Measurements from ENCODE around the gene CCL7. TPM values are rescaled to one million over a fixed set of nuclear protein-coding genes. Genes with fewer than 3 reads are reported as not detected.
"Not testable (repeated sequence)": the region's sequence is repeated elsewhere in the genome, so short reads cannot be mapped to it uniquely, and the experiment has no call there.

The CCL7 gene
- total RNA-seq: not detected

DNA sequence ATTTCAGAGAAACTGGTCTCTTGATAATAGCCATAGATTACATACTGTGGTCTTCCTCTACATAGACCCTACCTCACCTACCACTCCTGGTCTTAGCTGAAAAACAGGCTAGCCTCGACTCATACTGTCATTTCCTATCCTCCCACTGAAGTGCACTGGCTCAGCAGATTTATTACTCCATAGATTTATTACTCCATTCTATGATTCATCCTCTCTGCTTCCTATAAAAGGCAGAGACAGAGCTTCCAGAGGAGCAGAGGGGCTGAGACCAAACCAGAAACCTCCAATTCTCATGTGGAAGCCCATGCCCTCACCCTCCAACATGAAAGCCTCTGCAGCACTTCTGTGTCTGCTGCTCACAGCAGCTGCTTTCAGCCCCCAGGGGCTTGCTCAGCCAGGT is at the start of gene CCL7:
Gene CCL7, plus strand, starts transcription at position 253 of the 400 bp plus-strand sequence. Its CDS starts 70 bp downstream, at position 323.
- ChIA-PET CTCF (no interaction called here), POLR2A (no interaction called here)

DNA sequence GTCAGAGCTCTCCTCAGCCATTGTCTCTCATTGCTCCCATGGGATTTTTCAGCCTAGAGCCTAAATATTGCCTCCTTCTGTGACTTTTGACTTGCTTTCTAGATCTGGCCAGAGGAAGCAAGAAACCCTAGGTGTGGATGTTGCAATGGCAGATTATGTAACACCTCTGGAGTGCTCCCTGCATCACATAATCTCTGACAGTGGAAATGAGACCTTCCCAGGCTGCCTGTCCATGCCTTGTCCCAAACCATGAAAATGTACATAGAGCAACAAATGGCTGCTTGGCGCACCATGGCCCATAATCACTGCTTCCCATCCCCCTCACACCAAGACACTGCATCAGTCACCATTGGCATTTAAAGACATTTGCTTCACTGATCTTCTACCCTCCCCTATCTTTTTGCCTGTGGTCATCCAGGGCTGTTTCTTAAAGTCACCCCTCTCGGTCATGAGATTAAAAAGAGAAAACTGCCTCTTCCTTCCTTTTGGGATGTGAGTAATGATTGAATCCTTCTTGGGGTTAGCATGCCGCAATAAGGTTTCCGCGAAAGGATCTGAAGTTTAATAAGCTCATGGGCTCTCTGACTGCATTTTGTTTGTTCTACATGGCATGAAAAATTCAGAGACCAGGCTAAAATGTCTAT is 49.1 kb upstream of the CCL7 start:
- ChIA-PET CTCF (interaction anchor here (1.4 kb wide), 1 partner anchor 140 kb away, joined by 3 read pairs; no protein-coding TSS in a partner anchor), POLR2A (no interaction called here)

DNA sequence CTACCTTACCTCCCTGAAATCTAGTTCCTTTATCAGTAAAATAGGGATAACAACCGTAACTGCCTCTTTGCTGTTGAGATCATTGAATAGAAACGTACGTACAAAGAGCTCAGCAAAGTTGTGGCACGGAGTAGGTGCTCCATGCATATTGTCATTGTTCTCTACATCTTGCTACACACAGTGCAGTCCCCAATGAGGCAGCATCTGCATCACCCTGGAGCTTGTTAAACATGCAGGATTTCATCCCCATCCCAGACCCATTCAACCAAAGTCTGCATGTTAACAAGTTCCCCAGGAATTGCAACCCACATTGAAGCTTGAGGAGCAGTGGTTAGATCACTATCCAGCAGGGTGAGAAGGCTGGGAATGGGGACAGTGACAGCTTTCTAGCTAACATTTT is 48.6 kb upstream of the CCL7 start:
- POLR2A ChIA-PET: no interaction called here

DNA sequence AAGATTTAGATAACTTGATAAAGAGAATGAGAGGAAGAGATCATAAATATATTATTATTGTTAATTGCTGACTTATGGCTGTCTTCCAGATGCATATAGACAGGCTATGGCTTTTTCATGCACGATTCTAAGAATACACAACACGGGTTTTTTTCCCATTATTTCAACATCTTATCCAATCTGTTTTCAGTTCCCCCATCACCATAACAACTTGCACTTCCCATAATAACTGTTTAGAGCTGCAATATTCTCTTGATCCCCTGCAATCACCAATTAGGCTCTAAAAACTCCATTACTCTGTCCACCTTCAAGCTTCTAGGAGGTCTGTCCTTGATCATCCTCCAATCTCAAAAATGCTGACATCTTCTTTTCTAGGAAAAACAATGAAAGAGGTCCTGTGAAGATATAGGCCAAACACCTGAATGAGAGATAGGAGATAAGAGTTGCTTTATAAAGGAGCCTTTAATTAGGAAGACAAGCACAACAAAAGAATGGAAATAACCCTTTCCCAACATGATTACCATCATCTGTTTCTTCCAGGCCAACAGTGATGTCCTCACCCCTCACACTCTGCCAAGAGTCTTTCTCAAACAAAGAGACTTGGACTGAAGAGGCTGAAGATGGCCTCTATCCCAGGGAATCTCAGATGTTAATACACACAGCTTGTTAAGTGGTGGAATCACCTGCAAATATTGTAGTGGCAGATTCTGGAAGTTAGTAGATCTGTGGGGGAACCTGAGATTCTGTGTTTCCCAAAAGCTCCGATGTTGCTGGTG is 47.1 kb upstream of the CCL7 start:
- CTCF ChIA-PET: no interaction called here
- POLR2A ChIA-PET: no interaction called here

More for the DNA sequence above, 48.6 kb upstream of the CCL7 start:
- CTCF ChIA-PET: interaction anchor here (1.4 kb wide), 1 partner anchor 140 kb away, joined by 3 read pairs; no protein-coding TSS in a partner anchor

DNA sequence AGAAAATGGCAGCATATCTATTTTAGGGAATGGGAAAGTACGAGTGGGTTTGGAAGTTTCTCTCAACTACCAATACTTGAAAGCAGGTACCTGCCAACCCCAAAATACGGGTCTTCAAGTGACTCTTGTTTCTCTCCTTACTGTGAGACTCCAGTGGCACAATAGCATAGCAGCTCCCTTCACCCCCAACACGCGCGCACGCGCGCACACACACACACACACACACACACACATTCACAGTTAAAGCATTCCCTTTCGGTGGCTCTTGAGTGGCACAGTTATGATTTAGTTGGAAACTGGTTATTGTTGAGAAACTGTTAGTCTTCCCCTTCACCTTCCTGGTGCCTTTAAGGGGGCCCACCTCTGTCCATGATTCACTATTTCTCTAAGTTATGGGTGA is 45.0 kb upstream of the CCL7 start:
- ChIA-PET CTCF (no interaction called here), POLR2A (no interaction called here)

DNA sequence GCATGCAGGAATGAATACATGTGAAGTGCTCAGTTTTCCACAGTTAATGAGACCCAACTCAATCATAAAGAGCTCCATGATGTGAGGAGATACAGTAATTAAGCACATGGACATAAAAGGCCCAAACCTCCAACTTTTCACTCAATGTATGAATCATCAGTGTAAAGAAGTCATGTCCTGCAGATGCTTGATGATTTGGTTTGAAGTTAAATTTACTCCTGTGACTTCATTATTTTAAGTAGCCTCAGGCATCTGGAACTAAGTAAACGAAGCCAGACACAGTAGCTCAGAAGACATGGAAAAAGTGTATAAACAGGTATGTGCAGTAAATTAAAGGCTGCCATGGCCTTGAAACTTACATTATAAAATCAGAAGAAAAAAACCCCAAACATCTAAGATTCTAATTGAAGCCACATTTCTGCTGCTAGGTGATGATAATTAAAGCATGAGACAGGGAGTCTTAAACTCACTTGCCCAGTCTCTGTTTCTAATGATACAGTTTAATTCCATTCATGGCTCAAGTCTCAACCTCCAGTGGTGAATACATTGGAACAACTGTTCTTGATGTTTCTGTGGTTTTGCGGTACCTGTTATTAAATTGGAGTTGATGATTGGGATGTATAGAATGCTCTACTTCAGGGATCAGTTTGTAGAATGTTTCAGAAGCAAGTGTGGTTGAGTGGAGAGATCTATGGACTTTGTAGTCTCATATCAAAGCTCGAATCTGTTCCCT is 43.8 kb upstream of the CCL7 start:
- ChIA-PET CTCF (no interaction called here), POLR2A (no interaction called here)

DNA sequence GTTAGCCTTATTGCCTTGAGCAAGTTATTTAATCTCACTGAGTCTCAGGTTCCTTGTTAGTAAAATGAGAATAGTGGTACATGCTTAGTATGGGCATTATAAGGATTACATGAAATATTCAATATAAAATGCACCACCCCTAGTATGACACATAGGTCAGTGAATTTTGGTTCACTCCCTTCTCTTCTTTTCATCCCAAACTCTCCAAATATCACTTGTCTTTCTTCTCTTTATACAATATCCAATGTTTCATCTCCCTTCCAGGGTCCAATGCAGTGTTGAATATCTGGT is 43.3 kb upstream of the CCL7 start:
- POLR2A ChIA-PET: no interaction called here
- CTCF ChIA-PET: no interaction called here

DNA sequence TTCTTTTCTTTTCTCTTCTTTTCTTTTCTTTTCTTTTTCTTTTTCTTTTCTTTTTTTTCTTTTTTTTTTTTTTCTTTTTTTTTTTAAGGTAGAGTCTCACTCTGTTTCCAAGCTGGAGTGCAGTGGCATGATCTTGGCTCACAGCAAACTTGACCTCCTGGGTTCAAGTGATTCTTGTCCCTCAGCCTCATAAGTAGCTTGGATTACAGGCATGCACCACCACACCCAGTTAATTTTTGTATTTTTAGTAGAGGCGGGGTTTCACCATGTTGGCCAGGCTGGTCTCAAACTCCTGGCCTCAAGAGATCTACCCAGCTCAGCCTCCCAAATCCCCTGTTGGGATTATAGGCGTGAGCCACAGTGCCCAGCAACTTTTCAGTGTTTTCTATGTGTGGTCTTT is 42.7 kb upstream of the CCL7 start:
- CTCF ChIA-PET: interaction anchor here (0.7 kb wide), 1 partner anchor 606 kb away, joined by 4 read pairs; no protein-coding TSS in a partner anchor
- POLR2A ChIA-PET: not testable (repeated sequence)

DNA sequence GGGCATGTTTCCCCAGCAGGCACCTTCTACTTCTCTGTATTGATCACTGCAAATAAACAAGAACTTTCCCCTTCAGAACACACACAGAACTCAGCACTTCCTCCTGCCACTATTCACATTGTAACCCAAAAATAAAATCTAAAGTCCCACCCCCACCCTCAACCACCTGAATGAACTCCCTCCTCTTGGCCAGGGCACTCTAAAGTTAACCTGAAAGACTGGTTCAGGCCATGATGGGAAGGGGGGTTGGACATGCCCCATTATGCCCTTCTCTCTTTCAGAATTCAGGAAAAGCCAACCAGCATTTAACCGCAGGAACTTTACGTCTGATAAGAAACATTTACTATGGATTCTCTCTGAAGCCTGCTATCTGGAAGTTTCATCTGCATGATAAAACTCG is 42.3 kb upstream of the CCL7 start:
- ChIA-PET POLR2A (no interaction called here), CTCF (interaction anchor here (0.7 kb wide), 1 partner anchor 605 kb away, joined by 4 read pairs; no protein-coding TSS in a partner anchor)

DNA sequence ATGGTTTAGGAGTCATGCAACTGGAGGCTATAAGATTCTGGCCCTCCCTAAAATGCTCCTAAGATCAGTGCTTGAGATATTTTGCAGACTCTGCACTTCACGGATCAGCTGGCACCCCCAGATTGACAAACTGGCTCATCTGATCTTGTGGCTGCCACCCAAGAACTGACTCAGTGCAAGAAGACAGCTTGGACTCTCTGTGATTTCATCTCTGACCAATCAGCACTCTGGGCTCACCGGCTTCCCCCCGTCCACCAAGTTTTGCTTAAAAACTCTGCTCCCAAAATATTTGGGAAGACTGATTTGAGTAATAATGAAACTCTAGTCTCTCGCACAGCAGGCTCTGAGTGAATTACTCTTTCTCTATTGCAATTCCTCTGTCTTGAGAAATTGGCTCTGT is 41.2 kb upstream of the CCL7 start:
- POLR2A ChIA-PET: no interaction called here
- CTCF ChIA-PET: no interaction called here

DNA sequence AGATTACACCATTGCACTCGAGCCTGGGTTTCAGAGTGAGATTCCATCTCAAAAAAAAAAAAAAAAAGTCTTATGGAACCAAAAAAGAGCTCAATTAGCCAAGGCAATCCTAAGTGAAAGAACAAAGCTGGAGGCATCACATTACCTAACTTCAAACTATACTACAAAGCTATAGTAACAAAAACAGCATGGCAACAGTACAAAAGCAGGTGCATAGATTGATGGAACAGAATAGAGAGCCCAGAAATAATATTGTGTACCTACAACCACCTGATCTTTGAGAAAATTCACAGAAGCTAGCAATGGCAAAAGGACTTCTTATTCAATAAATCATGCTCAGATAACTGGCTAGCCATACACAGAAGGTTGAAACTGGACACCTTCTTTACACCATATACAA is 39.7 kb upstream of the CCL7 start:
- CTCF ChIA-PET: interaction anchor here (0.7 kb wide), 1 partner anchor 450 kb away, joined by 3 read pairs; no protein-coding TSS in a partner anchor
- POLR2A ChIA-PET: no interaction called here

DNA sequence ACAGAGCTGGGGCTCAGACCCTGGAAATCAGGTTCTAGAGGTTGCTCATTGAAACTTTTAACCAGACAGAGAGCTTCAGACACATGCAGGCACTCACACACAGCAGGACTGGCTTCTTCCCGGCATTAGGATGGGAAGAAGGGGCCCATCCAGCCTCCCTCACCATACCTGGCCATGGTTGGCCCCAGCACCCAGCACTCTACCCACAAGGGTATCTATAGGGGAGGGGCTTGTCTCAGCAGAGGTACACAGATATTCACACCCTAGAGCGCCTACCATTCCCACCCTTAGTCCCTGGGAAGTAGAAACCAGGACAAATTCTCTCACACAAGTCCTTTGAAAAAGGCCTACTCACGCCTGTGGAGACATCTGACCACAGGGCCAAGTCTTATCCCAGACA is 35.4 kb upstream of the CCL7 start:
- CTCF ChIA-PET: no interaction called here
- POLR2A ChIA-PET: no interaction called here

DNA sequence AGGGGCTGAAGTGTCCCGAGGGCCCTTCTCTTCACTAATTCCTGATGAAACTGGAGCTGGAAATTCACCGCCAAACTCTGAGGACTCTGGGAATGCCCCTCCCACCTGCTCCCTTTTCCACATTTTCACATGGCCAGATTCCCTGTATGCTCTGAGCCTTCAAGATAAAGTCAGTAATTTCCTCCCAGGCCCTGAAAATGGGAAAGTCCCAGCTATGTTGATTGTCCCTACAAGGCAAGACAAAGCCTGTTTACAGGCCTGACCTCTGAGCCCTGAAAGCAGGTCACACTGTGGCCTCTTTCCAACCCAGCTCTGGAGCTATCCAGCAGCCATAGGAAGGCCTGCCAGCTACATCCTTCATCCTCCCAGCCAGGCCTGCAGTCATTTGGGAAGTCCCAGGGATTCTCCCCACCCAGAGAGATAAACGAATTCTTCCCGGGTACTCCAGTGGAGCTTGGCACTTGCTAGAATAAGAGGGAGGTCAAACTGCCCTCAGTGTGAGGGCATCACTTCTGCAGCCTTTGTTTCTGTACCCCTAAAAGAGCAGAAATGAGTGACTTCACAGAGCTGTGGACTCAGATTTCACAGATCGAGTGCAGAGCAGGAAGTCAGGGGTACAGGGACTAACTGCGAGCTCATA is 34.5 kb upstream of the CCL7 start:
- ChIA-PET POLR2A (no interaction called here), CTCF (no interaction called here)

DNA sequence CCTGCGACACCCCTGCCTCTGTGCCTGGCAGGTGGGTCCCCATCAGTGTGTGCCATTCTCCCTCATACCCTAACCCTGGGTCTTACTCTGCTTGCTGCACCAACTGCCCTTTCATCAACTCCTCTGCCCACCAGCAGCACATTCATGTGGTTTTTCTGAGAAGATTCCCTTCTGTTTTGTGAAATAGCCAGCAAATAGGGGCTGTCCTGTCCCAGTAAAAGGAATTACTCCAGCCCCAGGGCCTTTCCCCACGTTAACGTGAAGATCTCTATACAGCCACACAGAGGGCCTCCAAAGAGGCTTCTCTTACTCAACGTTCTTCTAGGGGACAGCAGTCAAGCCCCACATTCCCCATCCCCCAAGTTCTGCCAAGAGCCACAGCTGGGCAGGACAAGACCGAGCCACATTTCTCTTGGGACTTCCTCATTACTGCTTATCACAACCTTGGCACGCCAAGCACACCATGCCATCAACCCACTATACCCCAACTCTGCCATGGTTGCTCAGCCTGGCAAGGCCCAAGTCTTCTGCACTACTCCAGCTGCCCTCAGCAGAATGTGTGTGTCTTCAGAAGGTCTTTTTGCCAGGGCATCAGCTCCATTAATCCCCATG is 33.6 kb upstream of the CCL7 start:
- ChIA-PET CTCF (no interaction called here), POLR2A (no interaction called here)

DNA sequence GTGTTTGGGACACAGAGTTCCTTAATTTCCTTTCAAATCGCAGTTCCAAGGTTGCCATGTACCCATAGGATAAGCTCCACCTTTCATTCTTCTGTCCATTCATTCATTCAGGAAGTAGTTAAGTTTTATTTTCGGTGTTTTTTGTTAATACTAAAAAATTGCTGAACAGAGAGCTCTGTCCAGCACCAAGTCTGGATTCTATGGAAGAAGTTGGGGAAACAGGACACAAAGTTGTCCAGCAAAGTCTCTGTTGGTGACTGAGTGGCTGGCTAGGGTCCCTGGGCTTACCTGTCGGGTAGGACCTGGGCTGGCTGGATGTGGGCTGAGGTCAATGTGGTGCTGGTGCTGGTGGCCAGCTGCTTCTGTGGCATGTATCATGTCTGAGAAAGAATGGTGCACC is 32.6 kb upstream of the CCL7 start:
- ChIA-PET POLR2A (no interaction called here), CTCF (no interaction called here)

DNA sequence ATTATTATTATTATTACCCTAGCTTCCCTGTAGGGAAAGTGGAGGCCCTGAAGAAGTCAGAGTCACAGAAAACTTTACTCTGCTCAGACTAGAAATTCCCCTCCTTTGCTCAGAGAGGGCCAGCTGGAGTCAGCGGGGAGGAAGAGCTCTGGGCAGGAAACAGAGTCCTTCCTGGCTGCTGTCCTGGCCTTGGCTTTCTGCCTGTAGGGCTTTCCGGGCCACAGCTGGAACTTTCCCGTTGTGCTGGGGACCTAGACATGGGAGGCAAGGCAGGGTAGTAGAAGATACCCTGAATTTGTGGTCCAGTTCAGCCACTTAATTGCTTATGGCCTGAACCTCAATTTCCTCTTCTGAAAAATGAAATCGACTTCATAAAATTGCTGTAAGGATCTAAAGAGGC is 29.0 kb upstream of the CCL7 start:
- POLR2A ChIA-PET: no interaction called here
- CTCF ChIA-PET: no interaction called here

DNA sequence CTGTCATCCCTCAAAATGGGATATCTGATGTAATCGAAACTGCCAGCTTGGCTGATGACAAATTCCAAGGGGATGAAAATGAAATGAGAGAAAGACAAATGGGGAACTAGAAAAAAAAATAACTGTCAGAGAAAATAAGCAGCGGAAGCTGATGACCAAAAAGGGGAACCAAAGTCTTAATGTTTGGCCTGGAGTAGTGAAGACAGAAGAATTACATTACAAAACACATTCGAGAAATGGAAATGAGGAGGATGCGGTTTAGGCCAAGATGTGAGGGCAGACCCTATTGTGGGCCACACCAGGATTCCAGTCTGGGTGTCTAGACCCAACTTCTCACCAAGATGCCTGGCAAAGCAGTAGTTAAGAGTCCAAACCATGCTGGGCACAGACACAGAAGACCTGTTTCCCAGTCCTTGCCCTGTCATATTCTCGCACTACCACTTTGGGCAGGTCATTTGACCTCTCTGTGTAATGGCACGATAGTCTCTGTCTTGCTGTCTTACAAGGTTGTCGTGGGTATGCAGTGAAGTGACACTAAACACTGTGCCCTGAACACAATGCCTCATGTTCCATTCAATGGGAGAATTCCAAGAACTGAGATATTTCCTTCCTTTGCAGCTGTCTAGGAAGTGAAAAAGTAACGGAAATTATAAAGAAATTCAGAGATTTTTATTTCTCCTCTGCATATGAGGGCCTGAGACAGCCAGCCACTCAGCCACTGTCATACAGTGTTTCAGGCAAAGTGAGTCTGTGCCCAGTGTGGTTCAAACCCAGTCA is 27.2 kb upstream of the CCL7 start:
- ChIA-PET POLR2A (no interaction called here), CTCF (no interaction called here)

DNA sequence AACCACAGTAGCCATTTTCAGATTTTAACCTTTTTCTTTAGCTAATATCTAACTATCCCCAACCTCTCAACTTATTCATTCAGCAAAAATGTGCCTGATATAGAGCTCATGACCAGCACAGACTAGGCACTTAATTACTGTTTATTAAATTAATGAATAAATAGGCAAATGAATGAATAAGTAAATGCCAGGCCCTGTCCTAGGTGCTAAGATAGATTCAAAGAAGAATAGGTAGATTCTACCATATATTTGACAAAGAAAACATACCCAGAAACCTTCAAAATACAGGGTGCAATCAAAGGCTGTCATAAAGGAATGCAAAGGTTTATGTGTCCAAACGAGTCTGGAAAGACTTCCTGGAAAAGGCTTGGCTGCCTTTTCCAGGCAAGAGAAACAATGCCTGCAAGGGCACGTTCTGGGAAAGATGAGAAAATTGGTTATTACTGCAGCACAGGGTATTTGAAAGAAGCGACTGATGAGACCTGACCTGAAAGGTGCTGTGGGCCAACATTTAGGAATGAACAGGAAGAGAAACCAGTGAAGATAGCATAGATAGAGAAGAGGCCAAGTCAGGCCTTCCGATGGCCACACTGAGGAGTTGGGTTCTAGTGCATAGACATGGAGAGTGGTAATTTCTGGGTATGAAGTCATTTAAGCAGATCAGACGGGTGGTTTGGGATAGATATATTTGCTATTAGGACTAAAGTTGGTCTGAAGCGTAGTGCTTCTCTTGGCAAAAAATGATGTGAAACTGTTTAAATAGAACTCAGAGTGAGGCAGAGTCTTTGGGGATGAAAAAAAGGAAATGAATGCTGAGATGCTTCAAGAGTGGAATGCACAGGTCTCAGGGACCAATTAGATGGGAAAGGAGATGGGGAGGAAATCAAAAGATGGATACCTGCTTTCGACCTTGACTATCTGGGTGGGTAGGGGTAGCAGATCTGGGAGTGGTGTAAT is 26.4 kb upstream of the CCL7 start:
- ChIA-PET POLR2A (no interaction called here), CTCF (no interaction called here)

Data from activated CD8-positive, alpha-beta memory T cell treated with anti-CD3 and anti-CD28 coated beads for 36 hours (primary cell).